Skeletal muscle satellite cell (primary cell): ENCODE data around the gene MAK.
"Not testable (repeated sequence)": the region's sequence is repeated elsewhere in the genome, so short reads cannot be mapped to it uniquely, and the experiment has no call there.

ENCODE experiments used
- H3K27me3 ChIP-seq: 2 replicates; pipeline ENCODE4 v1.7.0; 2013; ENCODE audit warnings: low read length; ENCODE audit not compliant: control insufficient read depth, insufficient read depth
- H3K36me3 ChIP-seq: 2 replicates; pipeline ENCODE4 v1.7.0; 2013; ENCODE audit warnings: mild to moderate bottlenecking, control low read depth, low read length; ENCODE audit not compliant: insufficient read depth
- H3K4me1 ChIP-seq: 2 replicates; pipeline ENCODE4 v1.7.0; 2013; ENCODE audit warnings: low read length; ENCODE audit not compliant: control insufficient read depth, insufficient read depth
- H3K4me2 ChIP-seq: 2 replicates; pipeline ENCODE4 v1.7.0; 2013; ENCODE audit warnings: mild to moderate bottlenecking, low read length
- H3K4me3 ChIP-seq: 2 replicates; pipeline ENCODE4 v1.7.0; 2013; ENCODE audit warnings: low read length
- H3K9ac ChIP-seq: 2 replicates; pipeline ENCODE4 v1.7.0; 2013; ENCODE audit warnings: mild to moderate bottlenecking, low read depth, low read length, moderate library complexity
- H3K9me3 ChIP-seq: replicated peaks from 2 replicates; pipeline ENCODE4 v1.7.0; 2013; ENCODE audit warnings: mild to moderate bottlenecking, control low read depth, low read length

The MAK gene

DNA sequence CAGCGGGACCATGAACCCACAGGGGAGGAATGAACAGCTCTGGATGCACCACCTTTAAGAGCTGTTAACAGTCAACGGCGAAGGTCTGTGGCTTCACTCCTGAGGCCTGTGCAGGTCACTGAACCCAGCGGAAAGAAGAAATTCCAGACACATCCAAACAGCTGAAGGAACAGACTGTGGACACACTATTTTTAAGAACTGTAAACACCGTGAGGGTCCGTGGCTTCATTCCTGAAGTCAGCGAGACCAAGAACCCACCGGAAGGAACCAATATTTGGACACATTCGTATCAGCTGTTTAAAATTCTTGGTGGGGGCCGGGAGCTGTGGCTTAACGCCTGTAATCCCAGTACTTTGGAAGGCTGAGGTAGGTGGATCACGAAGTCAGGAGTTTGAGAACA is 96.1 kb downstream of the MAK start:
- Histone ChIP-seq H3K36me3 (peaks cover 2% of the 10 kb centered on the region), H3K4me1 (peaks cover 7% of the 10 kb centered on the region), H3K4me2 (no peak overlapping the region), H3K4me3 (no peak overlapping the region), H3K27me3 (no peaks in the 10 kb centered on the region), H3K9me3 (no peaks in the 10 kb centered on the region), H3K9ac (no peak overlapping the region)

DNA sequence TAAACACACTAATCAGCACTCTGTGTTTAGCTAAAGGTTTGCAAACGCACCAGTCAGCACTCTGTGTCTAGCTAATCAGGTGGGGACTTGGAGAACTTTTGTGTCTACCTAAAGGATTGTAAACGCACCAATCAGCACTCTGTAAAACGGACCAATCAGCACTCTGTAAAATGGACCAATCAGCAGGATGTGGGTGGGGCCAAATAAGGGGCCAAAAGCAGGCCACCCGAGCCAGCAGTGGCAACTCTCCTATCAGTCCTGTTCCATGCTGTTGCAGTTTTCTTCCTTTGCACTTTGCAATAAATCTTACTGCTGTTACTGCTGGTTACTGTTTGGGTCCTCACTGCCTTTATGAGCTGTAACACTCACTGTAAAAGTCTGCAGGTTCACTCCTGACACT is 96.7 kb downstream of the MAK start:
- H3K4me2 ChIP-seq, H3K36me3 ChIP-seq, H3K9ac ChIP-seq, H3K4me1 ChIP-seq, H3K27me3 ChIP-seq, H3K9me3 ChIP-seq, H3K4me3 ChIP-seq: not testable (repeated sequence)

DNA sequence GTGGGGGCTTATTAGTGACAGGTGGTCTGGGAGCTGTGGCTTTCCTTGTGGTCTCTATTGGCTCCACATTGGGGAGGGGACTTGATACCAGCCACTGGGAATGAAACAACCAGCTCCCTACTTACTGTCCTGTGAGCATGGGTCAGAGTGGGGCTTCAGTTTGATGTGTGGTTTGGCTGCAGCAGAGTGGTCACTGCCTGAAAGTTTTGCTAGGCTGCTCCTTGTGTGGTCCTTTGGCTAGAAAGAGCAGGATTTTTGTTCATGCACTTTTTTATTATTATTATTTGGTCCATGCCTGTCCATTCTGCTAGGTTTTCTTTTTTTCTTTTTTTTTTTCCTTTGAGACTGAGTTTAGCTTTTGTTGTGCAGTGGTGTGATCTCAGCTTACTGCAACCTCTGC is 98.3 kb downstream of the MAK start:
- Histone ChIP-seq H3K4me1 (peaks cover 5% of the 10 kb centered on the region), H3K36me3 (peaks cover 2% of the 10 kb centered on the region)

DNA sequence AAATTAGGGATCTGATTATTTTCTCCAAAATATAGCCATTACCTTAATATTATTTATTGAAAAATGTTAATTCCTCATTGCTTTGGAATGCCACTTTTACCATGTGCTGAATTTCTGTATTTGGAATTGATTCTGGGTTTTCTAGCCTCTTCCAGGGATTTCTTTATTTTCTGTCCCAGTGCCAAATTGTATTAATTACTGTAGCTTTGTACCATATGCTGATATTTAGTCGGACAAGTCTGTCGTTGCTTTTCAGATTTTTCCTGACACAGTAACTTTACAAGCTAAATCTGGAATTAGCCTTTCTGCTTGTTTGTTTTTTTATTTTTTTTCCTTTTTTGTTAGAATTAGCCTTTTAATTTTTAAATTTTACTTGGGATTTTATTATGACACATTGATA is 101.6 kb downstream of the MAK start:
- no peak overlapping the region for H3K4me3 ChIP-seq
- peaks cover 12% of the 10 kb centered on the region for H3K4me1 ChIP-seq
- no peak overlapping the region for H3K9ac ChIP-seq
- H3K4me2 ChIP-seq, result no peak overlapping the region
- no peaks in the 10 kb centered on the region for H3K27me3 ChIP-seq
- no peaks in the 10 kb centered on the region for H3K9me3 ChIP-seq
- peaks cover 19% of the 10 kb centered on the region for H3K36me3 ChIP-seq

More for the DNA sequence above, 98.3 kb downstream of the MAK start:
- H3K27me3 ChIP-seq, result no peaks in the 10 kb centered on the region
- no peaks in the 10 kb centered on the region for H3K9me3 ChIP-seq
- H3K4me3 ChIP-seq, result no peak overlapping the region
- H3K9ac ChIP-seq, result no peak overlapping the region
- H3K4me2 ChIP-seq, result no peak overlapping the region

DNA sequence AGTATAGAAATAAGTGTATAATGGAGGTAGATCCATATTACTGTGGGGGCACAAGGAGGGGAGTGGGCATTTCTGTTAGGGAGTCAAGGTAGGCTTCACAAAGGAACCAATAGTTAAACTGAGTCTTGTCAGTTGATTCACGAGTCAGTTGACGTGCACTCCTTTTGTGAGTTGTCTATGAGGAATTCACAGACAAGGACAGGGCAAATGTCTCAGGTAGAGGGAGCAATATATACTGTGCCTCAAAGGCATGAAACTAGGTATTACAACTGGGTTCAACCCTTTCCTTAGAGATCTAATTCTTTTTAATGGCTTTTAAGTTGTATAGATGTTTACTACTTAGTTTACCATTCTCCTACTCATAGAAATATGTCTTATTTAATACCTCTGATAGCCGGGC is 104.5 kb downstream of the MAK start:
- peaks cover 31% of the 10 kb centered on the region for H3K36me3 ChIP-seq
- no peak overlapping the region for H3K4me2 ChIP-seq
- no peaks in the 10 kb centered on the region for H3K27me3 ChIP-seq
- peaks cover 12% of the 10 kb centered on the region for H3K4me1 ChIP-seq
- H3K9ac ChIP-seq, result no peak overlapping the region
- H3K4me3 ChIP-seq, result no peak overlapping the region
- no peaks in the 10 kb centered on the region for H3K9me3 ChIP-seq

DNA sequence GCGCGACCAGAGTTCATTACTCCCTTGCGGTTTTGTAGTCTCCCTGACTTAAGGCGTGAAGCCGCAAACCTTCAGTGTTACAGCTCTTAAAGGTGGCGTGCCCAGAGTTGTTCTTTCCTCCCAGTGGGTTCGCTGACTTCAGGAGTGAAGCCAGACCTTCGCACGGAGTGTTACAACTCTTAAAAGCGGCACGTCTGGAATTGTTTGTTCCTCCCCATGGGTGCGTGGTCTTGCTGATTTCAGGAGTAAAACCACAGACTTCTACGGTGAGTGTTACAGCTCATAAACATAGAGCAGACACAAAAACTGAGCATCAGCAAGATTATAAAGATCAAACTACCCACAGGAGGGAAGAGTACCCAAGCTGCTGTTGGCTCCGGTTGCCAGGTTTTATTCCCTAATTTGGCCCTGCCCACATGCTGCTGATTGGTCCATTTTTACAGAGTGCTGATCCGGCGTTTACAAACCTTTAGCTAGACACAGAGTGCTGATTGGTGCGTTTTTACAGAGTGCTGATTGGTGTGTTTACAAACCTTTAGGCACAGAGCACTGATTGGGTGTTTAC is 105.1 kb downstream of the MAK start:
- Histone ChIP-seq H3K36me3 (peaks cover 31% of the 10 kb centered on the region), H3K4me1 (peaks cover 12% of the 10 kb centered on the region), H3K4me2 (no peak overlapping the region), H3K9me3 (no peaks in the 10 kb centered on the region), H3K9ac (no peak overlapping the region), H3K4me3 (no peak overlapping the region), H3K27me3 (no peaks in the 10 kb centered on the region)

DNA sequence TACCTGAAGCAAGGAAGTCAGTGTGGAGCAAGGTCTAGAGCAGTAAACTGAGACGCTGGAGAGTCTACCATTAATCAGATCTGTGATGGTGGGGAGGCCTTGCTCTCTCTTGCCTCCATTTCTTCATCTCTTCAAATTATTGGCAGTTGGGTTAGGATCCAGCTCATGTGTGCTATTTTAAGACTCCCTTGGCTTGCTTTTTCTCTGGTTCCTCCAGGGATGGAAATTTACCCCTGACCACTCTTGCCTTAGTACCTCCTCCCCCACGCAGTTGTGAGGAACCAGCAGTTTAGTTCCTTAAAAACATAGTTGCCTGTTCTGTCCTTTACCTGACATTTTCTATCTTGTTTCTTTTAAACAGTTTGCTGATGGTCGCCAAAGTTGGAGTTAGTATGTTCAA is 108.1 kb downstream of the MAK start:
- Histone ChIP-seq H3K4me2 (no peak overlapping the region), H3K36me3 (peaks cover 42% of the 10 kb centered on the region), H3K4me3 (no peak overlapping the region), H3K9me3 (no peaks in the 10 kb centered on the region), H3K9ac (no peak overlapping the region), H3K27me3 (no peaks in the 10 kb centered on the region), H3K4me1 (peaks cover 9% of the 10 kb centered on the region)

DNA sequence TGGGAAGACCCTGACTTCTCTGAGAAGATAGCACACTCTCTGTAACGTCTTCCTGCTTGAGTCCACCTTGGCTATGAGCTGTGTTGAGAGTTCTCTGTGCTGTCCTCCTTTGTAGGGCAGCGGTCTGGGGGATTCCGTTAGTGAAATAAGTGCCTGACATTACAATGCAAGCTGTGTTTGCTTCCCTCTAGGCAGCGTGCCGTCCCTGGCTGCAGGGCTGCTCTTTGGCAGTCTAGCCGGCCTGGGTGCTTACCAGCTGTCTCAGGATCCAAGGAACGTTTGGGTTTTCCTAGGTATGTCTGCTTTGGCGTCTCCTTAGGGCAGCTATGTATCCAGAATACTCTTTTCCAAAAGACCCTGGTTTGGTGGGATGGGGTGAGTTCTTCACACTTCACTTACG is 112.6 kb downstream of the MAK start:
- H3K4me2 ChIP-seq, result no peak overlapping the region
- peaks cover 30% of the 10 kb centered on the region for H3K36me3 ChIP-seq

DNA sequence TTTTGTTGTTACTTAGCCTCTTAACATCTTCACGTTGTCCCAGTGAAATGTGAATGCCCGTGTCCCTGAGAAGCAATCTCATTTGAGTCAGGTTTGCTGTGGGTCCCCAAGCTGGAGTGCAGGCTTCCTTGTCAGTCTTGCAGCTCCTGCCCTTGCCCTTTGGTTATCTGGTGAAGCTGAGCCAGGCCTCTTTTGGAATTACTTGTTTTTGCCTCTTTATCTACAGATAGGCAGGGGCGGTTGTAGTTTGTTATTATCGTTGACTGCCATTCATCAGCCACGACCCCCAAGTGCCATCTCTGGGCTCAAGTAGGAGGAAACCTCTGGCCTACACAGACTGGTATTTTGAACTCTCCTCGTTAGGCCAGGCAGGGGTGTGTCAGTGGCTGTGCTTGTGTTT is 113.3 kb downstream of the MAK start:
- Histone ChIP-seq H3K27me3 (no peaks in the 10 kb centered on the region), H3K9ac (no peak overlapping the region), H3K4me2 (peak overlapping the region; percentile 96), H3K9me3 (no peaks in the 10 kb centered on the region), H3K4me3 (no peak overlapping the region), H3K4me1 (peaks cover 18% of the 10 kb centered on the region), H3K36me3 (peaks cover 23% of the 10 kb centered on the region)

More for the DNA sequence above, 112.6 kb downstream of the MAK start:
- Histone ChIP-seq H3K27me3 (no peaks in the 10 kb centered on the region), H3K9me3 (no peaks in the 10 kb centered on the region), H3K4me3 (no peak overlapping the region), H3K9ac (no peak overlapping the region), H3K4me1 (peaks cover 18% of the 10 kb centered on the region)

DNA sequence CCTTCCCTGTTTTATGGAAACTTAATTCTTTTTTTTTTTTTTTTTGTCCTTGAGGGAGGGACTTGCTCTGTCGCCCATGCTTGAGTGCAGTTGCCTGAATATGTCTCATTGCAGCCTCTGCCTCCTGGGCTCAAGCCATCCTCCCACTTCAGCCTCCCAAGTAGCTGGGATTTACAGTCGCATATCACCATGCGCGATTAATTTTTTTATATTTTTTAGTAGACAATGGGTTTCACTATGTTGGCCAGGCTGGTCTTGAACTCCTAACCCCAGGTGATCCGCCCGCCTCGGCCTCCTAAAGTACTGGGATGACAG is 114.8 kb downstream of the MAK start:
- Histone ChIP-seq H3K27me3 (no peaks in the 10 kb centered on the region), H3K4me1 (peaks cover 18% of the 10 kb centered on the region), H3K4me3 (peak overlapping the region; percentile 84), H3K4me2 (peak overlapping the region; percentile 96), H3K9ac (peak overlapping the region; percentile 97), H3K36me3 (peaks cover 19% of the 10 kb centered on the region), H3K9me3 (peaks cover 4% of the 10 kb centered on the region)

DNA sequence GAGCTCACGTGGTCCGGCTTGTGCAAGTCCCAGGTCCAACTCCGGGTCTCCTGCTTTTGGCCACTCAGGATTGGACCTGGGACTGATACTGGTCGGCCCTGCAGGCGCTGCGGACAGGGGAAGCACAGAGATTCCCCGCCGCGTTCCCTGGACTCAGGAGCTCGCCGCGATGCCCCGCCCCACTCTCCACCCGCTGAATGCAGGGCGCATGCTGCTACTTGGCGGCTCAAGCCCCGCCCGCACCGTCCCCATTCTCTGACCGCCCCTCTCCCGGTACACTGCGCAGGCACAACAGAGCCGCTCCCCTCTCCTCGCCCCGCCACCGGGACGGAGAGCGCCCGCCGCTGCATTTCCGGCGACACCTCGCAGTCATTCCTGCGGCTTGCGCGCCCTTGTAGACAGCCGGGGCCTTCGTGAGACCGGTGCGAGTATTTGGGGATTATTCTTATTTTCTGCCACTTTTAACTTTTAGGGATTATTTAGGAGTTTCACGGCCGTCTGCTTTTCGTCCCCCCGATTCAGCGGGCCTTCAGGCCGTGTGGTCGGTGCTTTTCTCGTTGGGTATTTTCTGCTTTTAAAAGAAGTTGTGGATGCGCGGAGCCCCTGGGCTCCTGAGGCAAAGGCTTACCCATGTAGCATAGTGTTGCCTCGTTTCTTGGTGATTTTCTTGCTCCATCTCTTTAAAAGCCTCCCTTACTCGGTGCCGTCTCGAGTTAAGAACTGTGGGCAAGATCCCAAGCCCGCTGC is 115.3 kb downstream of the MAK start, which contains the start of gene TMEM14C:
Gene TMEM14C (plus strand): TSS at position 251 of the 747 bp plus-strand sequence. CDS start 1,544 bp downstream, outside the sequence.
- Histone ChIP-seq H3K36me3 (peaks cover 19% of the 10 kb centered on the region), H3K4me2 (peak within 1 kb of the TSS; percentile 96), H3K9me3 (peaks cover 4% of the 10 kb centered on the region), H3K4me3 (peak within 1 kb of the TSS; percentile 84), H3K27me3 (no peaks in the 10 kb centered on the region), H3K9ac (peak within 1 kb of the TSS; percentile 97), H3K4me1 (peaks cover 18% of the 10 kb centered on the region)

DNA sequence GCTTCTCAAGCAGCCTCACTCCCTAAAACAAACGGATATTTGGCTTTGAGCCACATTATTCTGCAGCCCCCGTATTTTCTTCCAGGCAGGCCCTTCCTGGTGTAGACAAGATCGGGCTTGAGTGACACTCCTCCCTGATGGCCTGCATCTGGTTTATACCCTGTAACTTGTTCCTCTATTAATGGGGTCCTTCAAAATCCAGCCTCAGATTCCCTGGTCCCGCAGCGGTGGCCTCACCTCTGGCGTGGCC is 115.8 kb downstream of the MAK start:
- Histone ChIP-seq H3K36me3 (peaks cover 15% of the 10 kb centered on the region), H3K4me1 (peaks cover 18% of the 10 kb centered on the region), H3K9ac (peak overlapping the region; percentile 97), H3K9me3 (peaks cover 4% of the 10 kb centered on the region), H3K4me2 (peak overlapping the region; percentile 96), H3K27me3 (no peaks in the 10 kb centered on the region), H3K4me3 (peak overlapping the region; percentile 84)
